HG03575 (cell line): Measurements from ENCODE around the gene DUS2.

ENCODE experiments used
- ATAC-seq: cut with Tn5 transposase; IDR thresholded peaks from one replicate; pipeline ENCODE4 v1.9.1; 2021; ENCODE audit not compliant: unreplicated experiment, insufficient number of reproducible peaks, low FRiP score; ENCODE audit errors: extremely low read depth

The DUS2 gene

DNA sequence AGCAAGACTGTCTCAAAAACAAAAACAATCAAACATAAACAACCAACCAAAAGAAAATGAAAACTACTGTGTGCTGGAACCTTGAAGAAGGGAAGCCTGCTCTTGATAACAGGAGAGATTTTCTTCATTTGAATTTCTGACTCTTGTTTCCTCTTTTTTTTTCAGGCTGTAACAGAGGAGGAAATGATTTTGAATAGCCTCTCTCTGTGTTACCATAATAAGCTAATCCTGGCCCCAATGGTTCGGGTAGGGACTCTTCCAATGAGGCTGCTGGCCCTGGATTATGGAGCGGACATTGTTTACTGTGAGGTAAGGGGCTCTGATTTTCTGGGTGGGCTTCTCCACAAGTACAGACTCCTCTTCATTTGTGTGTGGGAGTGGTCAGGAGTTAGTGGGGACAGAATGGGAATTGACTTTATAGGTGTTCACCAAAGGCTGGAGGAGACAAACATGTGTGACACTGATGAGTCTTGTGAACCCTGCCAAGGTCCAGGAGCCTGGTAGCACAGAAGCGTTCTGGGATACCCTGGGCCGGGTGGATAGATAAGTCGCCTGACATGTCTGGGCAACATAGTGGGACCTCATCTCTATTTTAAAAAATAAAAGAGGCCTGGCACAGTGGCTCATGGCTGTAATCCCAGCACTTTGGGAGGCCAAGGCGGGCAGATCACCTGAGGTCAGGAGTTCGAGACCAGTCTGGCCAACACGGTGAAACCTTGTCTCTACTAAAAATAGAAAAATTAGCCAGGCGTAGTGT is 14.9 kb downstream of the DUS2 start:
- ATAC-seq: no peak

DNA sequence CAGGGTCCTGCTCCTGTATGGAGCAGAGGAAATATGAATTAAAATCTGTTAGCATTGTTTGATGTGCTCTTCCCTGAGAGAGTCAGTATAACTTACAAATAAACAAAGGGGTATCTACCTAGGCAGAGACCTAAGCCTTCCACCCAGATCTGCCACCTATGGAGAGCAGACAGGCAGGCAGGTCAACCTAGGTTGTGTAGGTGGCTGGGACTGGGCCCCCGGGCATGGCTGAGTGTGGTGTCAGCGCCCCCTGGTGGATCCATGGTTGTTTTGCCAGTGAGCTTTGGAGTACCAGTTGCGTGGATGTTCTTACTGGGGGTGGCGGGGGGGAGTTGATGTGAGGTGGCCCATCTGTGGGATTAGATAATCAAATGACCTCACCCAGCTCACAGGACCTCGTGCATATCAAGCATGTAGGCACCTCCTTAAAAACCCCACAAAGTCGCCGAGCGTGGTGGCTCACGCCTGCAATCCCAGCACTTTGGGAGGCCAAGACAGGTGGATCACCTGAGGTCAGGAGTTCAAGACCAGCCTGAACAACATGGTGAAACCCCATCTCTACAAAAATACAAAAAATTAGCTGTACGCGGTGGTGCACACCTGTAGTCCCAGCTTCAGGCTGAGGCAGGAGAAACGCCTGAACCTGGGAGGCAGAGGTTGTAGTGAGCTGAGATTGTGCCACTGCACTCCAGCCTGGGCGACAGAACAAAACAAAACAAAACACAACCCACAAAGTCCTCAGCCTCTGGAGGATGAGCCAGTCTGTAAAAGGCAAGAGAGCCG is 17.6 kb downstream of the DUS2 start:
- no peak for ATAC-seq

DNA sequence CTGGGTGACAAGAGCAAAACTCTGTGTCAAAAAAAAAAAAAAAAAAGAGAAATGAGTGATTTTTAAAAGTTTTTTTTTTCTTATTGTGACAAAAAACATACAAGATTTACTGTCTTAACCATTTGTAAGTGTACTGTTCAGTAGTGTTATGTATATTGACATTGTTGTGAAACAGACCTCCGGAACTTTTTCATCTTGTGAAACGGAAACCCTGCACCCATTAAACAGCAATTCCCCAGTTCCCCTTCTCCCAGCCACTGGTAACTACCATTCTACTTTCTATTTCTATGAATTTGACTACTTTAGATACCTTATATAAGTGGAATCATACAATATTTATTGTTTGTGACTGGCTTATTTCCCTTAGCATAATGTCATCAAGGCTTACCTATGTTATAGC is 18.7 kb downstream of the DUS2 start:
- no peak for ATAC-seq

DNA sequence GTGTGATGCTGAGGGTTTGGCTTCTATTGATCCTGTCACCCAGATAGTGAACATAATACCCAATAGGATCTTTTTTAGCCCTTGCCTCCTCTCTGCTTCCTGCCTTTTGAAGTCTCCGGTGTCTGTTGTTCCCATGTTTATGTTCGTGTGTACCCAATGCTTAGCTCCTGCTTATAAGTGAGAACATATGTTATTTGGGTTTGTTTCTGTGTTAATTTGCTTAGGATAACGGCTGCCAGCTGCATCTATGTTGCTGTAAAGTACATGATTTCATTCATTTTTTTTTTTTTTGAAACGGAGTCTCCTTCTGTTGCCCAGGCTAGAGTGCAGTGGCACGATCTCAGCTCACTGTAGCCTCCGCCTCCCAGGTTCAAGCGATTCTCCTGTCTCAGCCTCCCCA is 23.0 kb downstream of the DUS2 start:
- no peak for ATAC-seq

DNA sequence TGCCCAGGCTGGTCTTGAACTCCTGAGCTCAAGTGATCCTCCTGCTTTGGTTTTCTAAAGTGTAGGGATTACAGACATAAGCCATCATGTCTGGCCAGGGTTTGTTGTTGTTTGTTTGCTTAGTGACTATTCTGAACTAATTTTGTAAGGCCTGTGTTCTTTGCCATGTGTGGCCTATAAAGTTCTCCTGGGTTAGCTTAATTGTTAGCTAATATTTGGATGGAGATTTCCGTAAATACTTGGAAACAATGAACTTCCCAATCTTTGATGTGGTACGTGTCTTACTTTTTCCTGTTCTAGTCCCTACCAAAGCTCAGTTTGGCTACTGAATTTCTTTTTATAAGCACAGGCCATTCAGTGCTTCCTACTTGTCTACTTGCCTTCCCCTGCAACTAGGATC is 24.9 kb downstream of the DUS2 start:
- ATAC-seq: no peak

DNA sequence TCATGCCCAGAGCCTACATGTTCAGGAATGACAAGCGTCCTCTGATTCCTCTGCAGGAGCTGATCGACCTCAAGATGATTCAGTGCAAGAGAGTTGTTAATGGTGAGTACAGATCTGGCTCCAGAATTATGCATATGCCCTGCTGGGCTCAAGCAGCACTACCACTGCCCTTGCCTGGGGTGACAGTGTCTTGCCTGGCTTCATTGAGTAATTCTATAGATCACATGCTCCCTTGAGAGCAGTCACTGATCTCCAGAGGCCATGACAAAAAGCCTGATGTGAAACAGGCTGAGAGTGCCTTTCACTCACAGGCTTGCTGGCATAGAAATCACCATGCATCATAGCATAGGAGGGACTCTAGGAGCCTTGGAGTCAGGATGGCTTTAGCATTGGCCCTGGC is 26.4 kb downstream of the DUS2 start:
- no peak for ATAC-seq

DNA sequence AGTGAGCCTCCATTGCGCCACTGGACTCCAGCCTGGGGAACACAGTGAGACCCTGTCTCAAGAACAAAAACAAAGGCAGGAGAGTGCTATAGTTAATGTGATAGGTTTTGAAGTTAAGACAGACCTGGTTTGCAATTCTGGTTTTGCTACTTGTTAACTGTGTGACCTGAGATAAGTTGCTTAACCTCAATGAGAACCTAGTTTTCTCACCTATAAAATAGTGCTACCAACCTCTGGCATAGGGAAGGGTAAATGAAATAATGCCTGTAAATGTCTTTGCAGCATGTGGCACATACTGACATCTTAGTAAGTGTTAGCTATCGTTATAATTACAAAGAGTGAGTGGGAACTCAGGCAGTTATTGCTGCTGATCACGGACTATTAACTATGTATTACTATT is 32.3 kb downstream of the DUS2 start:
- no peak for ATAC-seq

DNA sequence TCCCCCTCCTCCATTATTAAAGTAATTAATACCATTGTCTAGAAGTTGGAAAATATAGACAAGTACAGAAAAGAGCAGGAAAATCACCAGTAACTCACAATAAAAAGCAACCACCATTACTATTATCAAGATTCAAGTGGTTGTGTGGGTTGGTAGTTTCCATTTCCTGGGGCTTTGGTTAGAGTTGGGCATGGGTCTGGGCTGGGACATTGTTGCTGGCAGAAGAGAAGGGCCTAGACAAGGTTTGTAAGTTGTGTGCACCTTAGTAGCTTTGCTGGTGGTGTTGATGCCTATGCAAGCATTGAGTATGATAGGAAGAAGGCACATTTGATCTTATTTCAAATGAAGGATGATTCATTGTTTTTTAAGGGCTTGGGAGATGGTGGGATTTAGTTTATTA is 36.7 kb downstream of the DUS2 start:
- no peak for ATAC-seq

DNA sequence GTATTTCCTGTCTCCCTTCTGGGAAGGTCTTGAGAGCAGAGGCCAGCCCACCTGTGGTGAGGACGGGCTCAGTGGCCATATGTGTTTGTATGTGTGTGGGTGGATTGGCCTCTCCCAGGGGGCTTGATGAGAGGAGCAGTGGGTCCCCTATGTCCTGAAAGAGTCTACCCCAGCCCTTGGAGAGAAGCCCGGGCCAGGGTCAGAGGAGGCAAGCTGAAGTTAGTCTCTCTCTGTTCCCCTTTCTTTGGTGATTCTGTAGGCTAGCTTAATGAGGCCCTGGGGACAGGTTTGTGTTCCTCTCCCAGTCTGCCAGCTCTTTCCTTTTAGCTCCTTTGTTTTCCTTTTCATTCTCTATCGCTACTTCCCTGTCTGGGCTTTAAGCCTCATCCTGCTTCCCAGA is 38.3 kb downstream of the DUS2 start:
- ATAC-seq: no peak

DNA sequence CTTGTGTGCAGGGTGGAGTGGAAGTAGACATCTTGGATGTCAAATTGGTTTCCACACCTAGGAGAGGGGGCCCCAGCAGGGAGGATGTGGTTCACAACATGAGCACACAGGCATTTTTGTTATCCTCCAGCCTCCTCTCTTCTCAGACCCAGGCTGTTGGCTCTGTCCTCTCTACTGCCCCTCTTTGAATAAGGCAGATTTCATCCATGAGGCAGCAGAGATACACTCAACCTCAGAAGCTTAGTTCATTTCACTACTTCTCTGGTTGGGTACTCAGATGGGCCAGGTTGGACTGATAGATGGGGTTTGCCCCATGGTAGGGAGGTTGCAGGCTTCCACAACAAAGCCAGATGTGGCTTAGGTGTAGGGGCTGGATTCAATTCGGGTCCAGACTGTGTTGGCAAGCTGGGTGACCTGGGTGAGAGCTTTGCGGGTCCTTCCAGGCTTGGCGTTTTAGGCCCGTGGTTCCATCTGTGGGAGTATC is 39.9 kb downstream of the DUS2 start:
- no peak for ATAC-seq

DNA sequence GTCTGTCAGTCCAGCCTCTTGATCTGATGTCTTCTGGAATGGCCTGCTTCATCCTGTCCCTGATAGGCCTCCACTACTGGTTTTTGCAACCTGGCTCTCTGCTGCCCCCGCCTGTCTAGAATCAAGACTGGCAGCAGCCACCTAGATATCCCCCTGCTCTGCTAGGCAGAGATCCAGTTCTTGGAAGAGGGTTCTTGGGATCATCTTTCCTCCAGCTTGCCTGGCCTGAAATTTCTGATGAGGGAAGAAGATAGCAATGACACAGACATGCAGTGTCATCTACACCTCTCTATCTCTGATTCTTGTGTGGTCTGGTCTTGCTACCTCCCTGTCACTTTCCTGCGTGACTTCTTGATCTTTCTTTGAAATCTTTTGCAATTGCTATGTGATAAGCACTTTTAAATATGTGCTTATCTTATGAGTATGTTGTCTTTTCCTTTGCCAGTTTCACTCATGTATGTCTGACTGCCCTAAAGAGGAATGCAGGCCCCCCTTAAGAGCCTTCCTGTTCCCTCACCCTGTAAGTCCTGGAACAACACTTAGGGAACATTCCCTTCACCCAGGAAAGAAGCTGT is 41.8 kb downstream of the DUS2 start:
- ATAC-seq: no peak

DNA sequence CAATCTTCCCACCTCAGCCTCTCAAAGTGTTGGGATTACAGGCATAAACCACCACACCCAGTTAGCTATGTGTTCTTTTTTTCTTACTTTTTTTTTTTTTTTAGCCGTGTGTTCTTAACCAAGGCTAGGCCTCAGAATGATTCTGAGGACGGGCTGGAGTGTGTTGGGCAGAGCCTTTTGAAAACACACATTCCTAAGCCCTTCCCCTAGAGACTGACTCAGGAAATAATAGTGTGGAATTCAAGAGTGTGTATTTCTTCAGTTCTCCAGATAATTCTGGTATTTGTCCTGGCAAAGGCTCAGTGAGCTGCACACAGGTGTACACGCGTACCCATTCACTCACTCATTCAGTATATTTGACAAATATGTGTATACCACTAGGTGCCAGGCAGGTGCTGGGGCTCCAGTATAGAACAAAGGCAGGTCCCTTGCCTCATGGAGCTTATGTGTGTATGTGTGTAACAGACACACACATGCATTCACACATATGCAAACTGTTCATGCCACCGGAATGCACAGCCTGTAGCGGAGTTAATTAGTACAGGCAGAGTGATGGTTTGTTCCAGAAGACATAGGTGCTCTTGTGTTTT is 42.7 kb downstream of the DUS2 start:
- no peak for ATAC-seq

DNA sequence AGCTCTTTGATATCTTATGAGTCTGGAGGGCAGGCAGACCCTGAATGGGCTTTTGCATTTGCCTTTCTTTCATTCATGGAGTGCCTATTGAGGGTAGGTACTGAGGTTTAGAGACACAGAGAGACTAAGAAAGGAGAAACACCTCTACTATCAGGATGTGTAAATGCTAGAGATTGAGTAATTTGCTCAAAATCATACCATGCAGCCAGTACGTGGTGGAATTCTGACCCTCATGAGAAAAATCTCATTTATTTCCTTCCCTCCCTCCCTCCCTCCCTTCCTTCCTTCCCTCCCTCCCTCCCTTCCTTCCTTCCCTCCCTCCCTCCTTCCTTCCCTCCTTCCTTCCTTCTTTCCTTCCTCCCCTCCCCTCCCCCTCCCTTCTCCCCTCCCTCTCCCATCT is 43.7 kb downstream of the DUS2 start:
- no peak for ATAC-seq

DNA sequence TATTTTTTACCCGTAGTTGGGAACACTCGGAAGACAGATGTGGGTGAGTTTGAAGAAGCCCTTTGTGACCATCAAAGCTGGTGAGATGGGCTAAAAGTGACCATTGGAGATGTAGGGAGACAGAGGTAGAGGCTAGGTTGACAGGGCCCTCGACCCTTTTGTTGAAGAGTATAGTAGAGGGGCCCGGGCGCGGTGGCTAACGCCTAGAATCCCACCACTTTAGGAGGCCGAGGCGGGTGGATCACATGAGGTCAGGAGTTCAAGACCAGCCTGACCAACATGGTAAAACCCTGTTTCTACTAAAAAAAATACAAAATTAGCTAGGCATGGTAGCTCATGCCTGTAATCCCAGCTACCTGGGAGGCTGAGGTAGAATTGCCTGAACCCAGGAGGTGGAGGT is 45.8 kb downstream of the DUS2 start:
- no peak for ATAC-seq

DNA sequence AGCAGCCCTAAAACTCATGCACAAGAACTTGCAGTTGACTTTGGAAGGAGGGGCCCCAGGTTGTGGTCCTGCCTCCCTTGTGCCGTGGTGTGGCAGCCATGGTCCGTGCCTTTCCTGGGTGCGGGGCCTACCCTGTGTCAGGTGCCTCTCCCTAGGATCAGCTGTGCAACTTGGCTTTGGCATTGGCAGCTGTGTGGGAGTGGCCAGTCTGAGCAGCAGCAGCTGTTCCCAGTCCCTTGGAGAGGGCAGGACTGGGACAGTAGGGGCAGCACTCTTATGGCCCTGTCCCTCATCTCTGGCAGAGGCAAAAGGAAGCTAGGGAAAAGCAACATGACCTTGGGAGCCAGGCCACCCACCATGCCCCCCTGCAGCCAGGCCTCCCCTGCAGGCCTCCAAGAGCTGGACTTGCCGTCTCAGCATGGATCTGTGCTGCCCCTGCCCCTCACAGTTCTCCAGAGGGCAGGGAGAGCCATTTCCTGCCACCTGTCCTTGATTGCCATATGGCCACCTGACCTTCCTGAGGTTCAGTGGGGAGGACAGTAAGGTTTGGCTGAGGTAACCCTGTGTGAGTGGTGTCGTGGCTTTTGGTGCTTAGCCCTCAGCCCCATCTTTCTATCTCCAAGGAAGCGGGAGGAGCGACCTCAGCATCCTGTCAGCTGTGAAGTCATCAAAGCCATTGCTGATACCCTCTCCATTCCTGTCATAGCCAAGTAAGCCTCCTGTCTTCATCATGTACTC is 46.6 kb downstream of the DUS2 start:
- ATAC-seq: no peak

DNA sequence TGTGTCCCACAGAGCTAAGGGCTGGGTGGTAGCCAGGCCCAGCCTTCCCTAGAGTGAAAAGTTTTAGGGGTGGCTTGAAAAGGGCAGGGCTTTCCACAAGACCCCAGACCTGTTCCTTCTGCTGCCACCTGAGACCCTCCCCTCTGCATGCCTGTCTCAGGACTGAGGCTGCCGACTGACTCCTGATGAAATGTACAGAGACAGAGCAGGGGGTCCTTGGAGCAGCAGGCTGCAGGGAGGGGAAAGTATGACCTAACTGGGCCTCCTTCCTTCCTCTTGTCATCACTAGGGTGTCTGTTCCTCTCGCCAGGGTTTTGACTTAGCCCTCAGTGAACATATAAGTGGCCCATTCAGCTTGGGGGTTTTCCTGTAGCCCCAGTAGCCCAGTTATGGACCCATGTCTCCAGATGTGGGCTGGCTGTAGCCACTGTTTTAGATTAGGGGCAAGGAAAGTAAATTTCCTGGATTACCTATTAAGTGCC is 47.2 kb downstream of the DUS2 start:
- ATAC-seq: no peak

DNA sequence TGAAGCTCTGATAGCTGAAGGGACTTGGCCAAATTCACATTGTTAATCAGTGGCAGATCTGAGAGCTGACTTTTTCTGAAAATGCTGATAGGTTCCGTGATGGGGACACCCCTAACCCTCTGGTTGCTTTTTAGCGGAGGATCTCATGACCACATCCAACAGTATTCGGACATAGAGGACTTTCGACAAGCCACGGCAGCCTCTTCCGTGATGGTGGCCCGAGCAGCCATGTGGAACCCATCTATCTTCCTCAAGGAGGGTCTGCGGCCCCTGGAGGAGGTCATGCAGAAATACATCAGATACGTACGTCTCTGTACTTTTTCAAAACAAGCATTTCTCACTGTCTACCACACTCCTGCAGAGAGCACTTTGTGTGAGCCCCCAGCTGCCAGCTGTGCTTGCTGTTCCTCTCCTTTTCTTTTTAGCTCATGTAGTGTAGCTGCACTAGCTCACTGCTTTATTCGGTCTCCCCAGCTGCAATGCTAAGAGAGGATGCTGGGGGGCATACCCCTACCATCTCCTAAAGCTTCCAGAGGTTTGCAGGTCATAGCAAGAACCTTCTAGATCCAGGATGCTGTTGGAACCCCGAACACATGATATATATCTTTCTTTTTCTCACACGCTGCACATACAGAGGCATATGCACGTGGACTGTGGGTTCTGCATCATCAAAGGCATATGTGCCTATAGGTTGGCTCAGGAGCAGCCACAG is 47.9 kb downstream of the DUS2 start:
- no peak for ATAC-seq

DNA sequence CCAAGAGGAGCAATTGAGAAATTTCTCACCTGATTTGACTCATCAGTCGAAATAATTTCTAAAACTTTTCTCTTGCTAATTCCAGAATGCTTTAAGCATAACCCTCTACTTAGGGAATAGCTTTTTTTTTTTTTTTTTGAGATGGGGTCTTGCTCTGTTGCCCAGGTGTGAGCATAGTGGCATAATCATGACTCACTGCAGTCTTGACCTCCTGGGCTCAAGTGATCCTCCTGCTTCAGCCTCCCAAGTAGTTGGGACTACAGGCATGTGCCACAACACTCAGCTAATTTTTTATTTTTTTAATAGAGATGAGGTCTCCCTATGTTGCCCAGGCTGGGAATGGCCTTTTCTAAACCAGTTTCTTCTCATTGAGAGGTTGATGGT is 48.4 kb downstream of the DUS2 start:
- no peak for ATAC-seq
